ENCODE results near the gene COLEC12. TPM values are rescaled to one million over a fixed set of nuclear protein-coding genes. Genes with fewer than 3 reads are reported as not detected.

Gene COLEC12
- polyA plus RNA-seq, 1 donor (not counting 4 experiments of a cell fraction or from before 2014, with no cell fraction given), result not detected

DNA sequence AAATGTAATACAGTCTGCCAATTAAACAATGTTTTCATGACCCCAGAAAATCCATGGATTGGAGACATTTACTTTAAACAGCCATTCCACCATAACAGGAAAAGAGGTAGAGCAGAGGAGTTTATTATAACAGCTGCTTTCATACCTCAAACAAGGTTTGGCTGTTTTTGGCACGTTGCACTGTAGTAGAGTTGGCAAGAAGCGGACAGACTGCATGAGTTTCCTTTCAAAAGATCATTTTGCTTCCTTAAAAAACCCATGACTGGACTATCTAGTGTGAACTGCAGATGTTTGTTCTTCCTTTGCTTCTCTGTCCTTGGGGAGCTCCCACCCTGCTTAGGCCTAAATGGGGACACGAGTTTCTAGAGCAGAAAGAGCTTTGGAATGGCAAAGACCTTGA is 124.2 kb downstream of the COLEC12 start:
- FAIRE-seq (no peak), DNase-seq (ENCODE audit: low read depth, low spot score) (no peak)
- Histone ChIP-seq H3K27ac (ENCODE audit: control insufficient read depth, insufficient read depth, low read length) (no peak overlapping the region), H3K9me3 (ENCODE audit: control insufficient read depth, low read depth, low read length) (no peaks in the 10 kb centered on the region), H3K79me2 (ENCODE audit: control insufficient read depth, insufficient read depth, low read length) (no peaks in the 10 kb centered on the region), H3K27me3 (ENCODE audit: control insufficient read depth, extremely low read depth, insufficient read depth, low read length) (no peaks in the 10 kb centered on the region), H3K4me2 (ENCODE audit: control insufficient read depth, extremely low read depth, insufficient read depth, low read depth, low read length) (no peak overlapping the region), H3K4me3 (ENCODE audit: control insufficient read depth in 2 of 3, extremely low read depth in 1 of 3, insufficient read depth in 2 of 3, low read depth in 1 of 3, low read length in 3 of 3) (no peak overlapping the region), H3K9ac (ENCODE audit: control insufficient read depth, extremely low read depth, insufficient read depth, low read length) (no peak overlapping the region), H4K20me1 (ENCODE audit: control insufficient read depth, extremely low read depth, insufficient read depth, low read length) (no peaks in the 10 kb centered on the region), H3K4me1 (ENCODE audit: control insufficient read depth, extremely low read depth, insufficient read depth, low read length) (no peaks in the 10 kb centered on the region), H2AFZ (ENCODE audit: control insufficient read depth, low read length) (no peak overlapping the region), H3K36me3 (ENCODE audit: control insufficient read depth in 2 of 2, extremely low read depth in 1 of 2, insufficient read depth in 2 of 2, low read length in 2 of 2) (no peaks in the 10 kb centered on the region), H3K9me1 (ENCODE audit: control insufficient read depth, extremely low read depth, insufficient read depth, low read length) (no peaks in the 10 kb centered on the region)
- TF ChIP-seq CTCF (optimal IDR thresholded peaks at IDR 0.05 in 1 of 3, IDR thresholded peaks at IDR 0.05 in 1 of 3, conservative IDR thresholded peaks at IDR 0.05 in 1 of 3; ENCODE audit: extremely low read depth in 1 of 3, insufficient read depth in 2 of 3, low read length in 3 of 3) (no peak), EZH2 (IDR thresholded peaks at IDR 0.05; ENCODE audit: low read length) (no peak)
- dilution Hi-C loops (cut with MboI; ENCODE audit: extremely low pct_ligation_motif_present, low sequenced_read_pairs), result no loop called here

- Histone ChIP-seq H4K20me1 (ENCODE audit: control insufficient read depth, extremely low read depth, insufficient read depth, low read length) (no peaks in the 10 kb centered on the region), H3K9ac (ENCODE audit: control insufficient read depth, extremely low read depth, insufficient read depth, low read length) (no peak overlapping the region), H3K9me1 (ENCODE audit: control insufficient read depth, extremely low read depth, insufficient read depth, low read length) (no peaks in the 10 kb centered on the region), H3K27me3 (ENCODE audit: control insufficient read depth, extremely low read depth, insufficient read depth, low read length) (no peaks in the 10 kb centered on the region), H2AFZ (ENCODE audit: control insufficient read depth, low read length) (no peak overlapping the region), H3K79me2 (ENCODE audit: control insufficient read depth, insufficient read depth, low read length) (no peaks in the 10 kb centered on the region), H3K4me2 (ENCODE audit: control insufficient read depth, extremely low read depth, insufficient read depth, low read depth, low read length) (no peak overlapping the region), H3K36me3 (ENCODE audit: control insufficient read depth in 2 of 2, extremely low read depth in 1 of 2, insufficient read depth in 2 of 2, low read length in 2 of 2) (no peaks in the 10 kb centered on the region), H3K9me3 (ENCODE audit: control insufficient read depth, low read depth, low read length) (no peaks in the 10 kb centered on the region), H3K4me1 (ENCODE audit: control insufficient read depth, extremely low read depth, insufficient read depth, low read length) (no peaks in the 10 kb centered on the region), H3K27ac (ENCODE audit: control insufficient read depth, insufficient read depth, low read length) (no peak overlapping the region), H3K4me3 (ENCODE audit: control insufficient read depth in 2 of 3, extremely low read depth in 1 of 3, insufficient read depth in 2 of 3, low read depth in 1 of 3, low read length in 3 of 3) (no peak overlapping the region)
- no peak for DNase-seq (ENCODE audit: low read depth, low spot score)
- dilution Hi-C loops (cut with MboI; ENCODE audit: extremely low pct_ligation_motif_present, low sequenced_read_pairs), result no loop called here
- FAIRE-seq, result no peak
- TF ChIP-seq EZH2 (IDR thresholded peaks at IDR 0.05; ENCODE audit: low read length), result no peak
- TF ChIP-seq CTCF (optimal IDR thresholded peaks at IDR 0.05 in 1 of 3, IDR thresholded peaks at IDR 0.05 in 1 of 3, conservative IDR thresholded peaks at IDR 0.05 in 1 of 3; ENCODE audit: extremely low read depth in 1 of 3, insufficient read depth in 2 of 3, low read length in 3 of 3), result no peak
Measured at GRCh38 chr18:374721-375168, 125.8 kb downstream of the COLEC12 start.

Data from keratinocyte (primary cell).